HG02588 (cell line): ENCODE measurements around the gene SIGLEC9.

ENCODE experiments used
- ATAC-seq: cut with Tn5 transposase; IDR thresholded peaks from one replicate; pipeline ENCODE4 v1.9.1; 2021; ENCODE audit warnings: mild to moderate bottlenecking, moderate library complexity; ENCODE audit not compliant: unreplicated experiment

SIGLEC9 gene

DNA sequence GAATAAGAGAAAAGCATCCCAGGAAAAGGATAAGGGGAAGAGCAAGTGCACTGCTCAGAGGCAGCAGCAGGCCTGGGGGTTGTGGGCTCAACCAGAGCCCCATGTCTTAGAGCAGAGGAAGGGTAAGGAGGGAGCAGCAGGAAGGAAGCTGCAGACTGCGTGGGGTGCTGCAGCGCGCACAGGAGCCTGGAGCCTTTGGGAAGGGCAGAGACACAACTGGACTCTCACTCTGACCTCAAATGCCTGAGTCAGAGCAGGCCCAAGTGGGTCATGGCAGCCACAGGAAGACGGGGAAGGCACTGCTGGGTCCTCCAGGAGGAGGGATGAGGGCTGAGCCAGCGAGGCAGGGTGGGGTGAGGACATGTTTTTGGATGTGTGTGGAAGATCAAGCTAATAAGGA, 49.0 kb downstream of the SIGLEC9 start:
- ATAC-seq = no peak

DNA sequence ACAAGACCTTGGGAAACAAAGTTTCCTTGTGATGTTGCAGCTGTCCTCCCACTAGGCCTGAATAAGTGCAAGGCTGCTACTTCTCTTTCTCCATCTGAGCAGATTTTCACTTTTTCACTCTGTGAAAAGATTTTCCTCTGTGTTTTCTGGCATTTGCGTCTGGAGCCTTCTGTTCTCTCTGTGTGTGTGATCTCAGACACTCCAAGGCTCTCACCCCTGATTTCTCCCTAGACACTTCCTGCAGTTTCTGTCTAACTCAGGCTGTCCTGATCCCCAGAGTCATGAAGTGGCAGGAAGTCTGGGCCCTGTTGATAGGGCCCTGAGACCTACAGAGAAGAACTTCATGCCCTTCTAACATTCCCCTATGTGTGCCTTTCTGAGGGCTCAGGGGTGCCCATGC, 54.5 kb downstream of the SIGLEC9 start:
- ATAC-seq = no peak
